GM12873 (cell line): ENCODE results near the gene RNU5B-1.

Experiments used
- CTCF ChIP-seq: IDR thresholded peaks from 2 replicates; pipeline ENCODE4 v1.5.1; 2012; ENCODE audit warnings: low read depth, mild to moderate bottlenecking, moderate library complexity, low read length, control low read depth; ENCODE audit not compliant: insufficient read depth; ENCODE audit errors: missing control alignments

RNU5B-1 gene

GRCh38 chr15:65339416-65339815, 34.9 kb downstream of the RNU5B-1 start:
- TF ChIP-seq CTCF, result no peak

GRCh38 chr15:65339920-65340319, 35.4 kb downstream of the RNU5B-1 start:
- TF ChIP-seq CTCF, result no peak

DNA sequence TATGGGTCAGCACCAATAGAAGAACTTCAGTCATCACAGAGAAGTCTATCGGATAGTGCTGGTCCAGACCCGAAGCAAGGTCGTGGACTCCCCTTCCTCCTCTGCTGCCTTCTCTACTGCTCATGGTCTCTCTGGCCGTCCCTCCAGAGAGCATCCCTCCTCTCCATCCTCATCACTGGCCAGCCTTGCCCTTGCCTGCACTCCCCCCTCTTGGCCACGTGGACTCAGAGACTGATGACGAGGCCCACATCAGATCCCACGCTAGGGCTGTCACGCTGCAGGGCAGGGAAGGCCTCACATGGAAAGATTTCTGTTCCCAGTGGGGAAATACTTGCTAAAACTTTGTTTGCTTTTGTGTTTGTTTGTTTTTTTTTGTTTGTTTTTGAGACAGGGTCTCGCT, 38.0 kb downstream of the RNU5B-1 start:
- TF ChIP-seq CTCF, result no peak

- TF ChIP-seq CTCF, result no peak
Observed at GRCh38 chr15:65343374-65343981, 39.0 kb downstream of the RNU5B-1 start.

GRCh38 chr15:65344214-65344913, 39.9 kb downstream of the RNU5B-1 start:
- TF ChIP-seq CTCF, result no peak

DNA sequence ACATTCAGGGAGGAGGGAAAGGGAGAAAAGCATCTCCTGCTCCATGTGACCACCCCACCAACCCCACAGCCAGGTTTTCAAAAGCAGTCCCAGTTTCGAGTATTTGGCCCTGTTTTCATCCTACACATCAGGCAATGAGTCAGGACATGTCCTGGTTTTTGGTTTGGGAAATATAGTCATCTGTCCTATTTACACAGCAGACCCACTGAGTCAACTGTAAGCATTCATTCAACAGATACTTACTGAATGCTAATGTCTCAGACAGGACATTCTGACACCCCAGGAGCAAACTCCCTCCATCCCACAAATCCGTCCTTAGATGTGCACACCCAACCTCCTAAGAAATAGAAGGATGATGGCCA, 40.4 kb downstream of the RNU5B-1 start:
- no peak for TF ChIP-seq CTCF

DNA sequence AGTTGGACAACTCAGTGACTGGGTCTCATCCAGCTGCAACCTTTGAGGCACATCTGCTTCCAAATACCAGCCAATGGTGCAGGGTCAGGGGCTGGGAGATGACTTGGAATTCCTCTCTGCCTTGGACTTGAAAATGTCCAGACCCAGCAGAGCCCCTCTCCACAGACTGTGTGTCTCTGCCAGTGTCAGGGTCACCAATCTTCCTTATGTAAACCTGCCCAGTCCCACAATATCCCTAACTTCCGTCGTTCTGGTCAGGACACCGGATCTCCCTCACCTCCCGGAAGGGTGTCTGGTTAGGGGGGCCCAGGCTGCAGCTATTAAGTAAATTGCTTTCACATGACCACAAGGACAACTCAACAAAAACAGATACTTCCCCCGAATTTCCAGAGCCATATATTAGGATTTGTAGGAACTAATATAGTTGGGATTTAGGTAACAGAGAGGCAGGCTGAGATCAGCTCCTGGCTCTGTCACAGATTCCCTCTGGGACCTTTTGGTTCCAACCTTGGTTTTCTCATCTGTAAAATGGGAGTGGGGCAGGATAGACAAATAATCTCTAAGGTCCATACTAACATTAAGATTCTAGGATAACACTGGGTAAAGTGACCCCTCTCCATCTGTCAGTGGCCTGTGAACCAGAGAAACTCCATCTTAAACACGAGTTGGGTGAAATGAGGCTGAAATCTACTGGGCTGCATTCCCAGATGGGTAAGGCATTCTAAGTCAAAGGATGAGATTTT, 42.5 kb downstream of the RNU5B-1 start:
- TF ChIP-seq CTCF, result no peak
